K562 (cell line): Measurements from ENCODE around the gene MLN. TPM values are rescaled to one million over a fixed set of nuclear protein-coding genes. Genes with fewer than 3 reads are reported as not detected.

Experiments used
- ADNP ChIP-seq: fragments of 200-800 bp; sonication (Bioruptor generic); IDR thresholded peaks from 2 replicates; pipeline ENCODE4 v1.6.1; 2016; ENCODE audit warnings: missing genetic modification characterization, missing compliant biosample characterization
- ARHGAP35 ChIP-seq: fragments of 450-650 bp; IDR thresholded peaks from 2 replicates; pipeline ENCODE4 v1.6.1; 2018; ENCODE audit not compliant: partially characterized antibody
- CBX3 ChIP-seq, 2 experiments: IDR thresholded peaks; 1 replicate in 1 of 2; 2 replicates in 1 of 2; pipeline ENCODE4 v1.6.1; 2012; ENCODE audit warnings: inconsistent platforms in 2 of 2, low read length in 2 of 2, borderline replicate concordance in 1 of 2, control low read depth in 1 of 2
- DIDO1 ChIP-seq: fragments of 450-650 bp; IDR thresholded peaks from 2 replicates; pipeline ENCODE4 v1.6.1; 2016; ENCODE audit warnings: low read depth, missing biosample characterization, missing genetic modification characterization
- ETS1 ChIP-seq: conservative IDR thresholded peaks from 2 replicates; pipeline ENCODE4 v1.6.1; 2011; ENCODE audit warnings: low read depth, mild to moderate bottlenecking, low read length; ENCODE audit not compliant: control insufficient read depth
- ID3 ChIP-seq, 2 experiments: fragments of 250-450 bp in 1 of 2; fragments of 450-650 bp in 1 of 2; sonication (Bioruptor Pico) in 1 of 2; IDR thresholded peaks; 2 replicates each; pipeline versions ENCODE4 v1.6.1 to v1.8.0; 2016 to 2021; ENCODE audit warnings: mild to moderate bottlenecking in 2 of 2, moderate library complexity in 2 of 2, missing compliant biosample characterization in 1 of 2, missing genetic modification characterization in 1 of 2
- JUN ChIP-seq, 2 experiments: sonication (generic) in 1 of 2; formaldehyde crosslinking in 1 of 2; IDR thresholded peaks; 2 replicates each; pipeline versions ENCODE4 v1.6.1 to v1.8.0; 2012 to 2022; ENCODE audit warnings: borderline replicate concordance in 2 of 2, mild to moderate bottlenecking in 2 of 2, improper control_type of control experiment in 1 of 2, low read depth in 1 of 2, low read length in 1 of 2, missing genetic modification reagents in 1 of 2
- KDM1A ChIP-seq, 2 experiments: fragments of 450-650 bp; IDR thresholded peaks; 2 replicates each; pipeline ENCODE4 v1.6.1; 2016; ENCODE audit warnings: mild to moderate bottlenecking in 2 of 2
- KLF1 ChIP-seq: fragments of 450-650 bp; IDR thresholded peaks from 2 replicates; pipeline ENCODE4 v1.6.1; 2016; ENCODE audit warnings: missing genetic modification characterization, missing compliant biosample characterization
- PML ChIP-seq: IDR thresholded peaks from 2 replicates; pipeline ENCODE4 v1.6.1; 2012; ENCODE audit warnings: low read length, inconsistent platforms
- POLR2AphosphoS2 ChIP-seq: IDR thresholded peaks from 2 replicates; pipeline ENCODE4 v1.6.1; 2012; ENCODE audit warnings: low read length, improper control_type of control experiment
- SAP30 ChIP-seq: fragments of 200-600 bp; sonication (generic); IDR thresholded peaks from 2 replicates; pipeline ENCODE4 v1.6.1; 2012; ENCODE audit warnings: borderline replicate concordance, low read depth, mild to moderate bottlenecking, moderate library complexity, low read length, control low read depth, inconsistent platforms; ENCODE audit not compliant: insufficient read depth, poor library complexity, severe bottlenecking
- TBP ChIP-seq: optimal IDR thresholded peaks from 2 replicates; pipeline ENCODE3; 2011; ENCODE audit warnings: low read depth, low read length, improper control_type of control experiment
- ZBTB1 ChIP-seq: sonication (generic); formaldehyde crosslinking; IDR thresholded peaks from 2 replicates; pipeline ENCODE4 v1.8.1; 2023; ENCODE audit warnings: missing genetic modification reagents, low read depth, mild to moderate bottlenecking, borderline replicate concordance
- ZFP30 ChIP-seq: fragments of 250-450 bp; sonication (Bioruptor Pico); IDR thresholded peaks from 2 replicates; pipeline ENCODE4 v1.8.0; 2022; ENCODE audit warnings: moderate library complexity, mild to moderate bottlenecking, inconsistent platforms, borderline replicate concordance
- ZFX ChIP-seq: sonication (generic); formaldehyde crosslinking; IDR thresholded peaks from 2 replicates; pipeline ENCODE4 v1.8.0; 2022; ENCODE audit warnings: mild to moderate bottlenecking, missing genetic modification reagents, moderate library complexity
- ZNF436 ChIP-seq: fragments of 250-450, 450-650 bp; sonication (Bioruptor Pico); formaldehyde crosslinking; IDR thresholded peaks from 2 replicates; pipeline ENCODE4 v1.7.0; 2020; ENCODE audit warnings: mild to moderate bottlenecking
- ZNF586 ChIP-seq: fragments of 450-650 bp; formaldehyde crosslinking; conservative IDR thresholded peaks from 2 replicates; pipeline ENCODE4 v1.4.0; 2020; ENCODE audit warnings: mild to moderate bottlenecking, moderate library complexity
- ZNF778 ChIP-seq: fragments of 450-650 bp; formaldehyde crosslinking; IDR thresholded peaks from 2 replicates; pipeline ENCODE4 v1.4.0; 2020; ENCODE audit warnings: mild to moderate bottlenecking, moderate library complexity
- polyA plus RNA-seq, 8 experiments: library from polyadenylated mRNA; depleted of rRNA in 4 of 8; stranded (reverse) in 5 of 8; unstranded in 3 of 8; fragments of >200 nt; fragmentation: Nextera tagmentation in 2 of 8; fragmentation: Illumina TruSeq in 1 of 8; extraction: Ambion mirVana in 2 of 8; extraction: Trizol in 1 of 8; gene quantifications; 2 replicates each; pipeline versions ENCODE4 v1.2.1 to v1.2.3, GENCODE V29; 2011 to 2014; ENCODE audit warnings: inconsistent platforms in 1 of 8, missing spikeins in 1 of 8
- total RNA-seq, 7 experiments: library from RNA; depleted of rRNA in 6 of 7; stranded (reverse); fragments of >200 nt in 6 of 7; fragmentation: Illumina TruSeq in 2 of 7; extraction: Trizol in 2 of 7; gene quantifications; 2 replicates each; pipeline versions ENCODE4 v1.2.1 to v1.2.3, GENCODE V29; 2011 to 2021; ENCODE audit warnings: low replicate concordance in 1 of 7
- TF ChIP-seq, protein P1 (sequence below): fragments of 150-350 bp; conservative IDR thresholded peaks from 2 replicates; pipeline ENCODE4 v1.6.1; 2014; ENCODE audit warnings: low read length
- TF ChIP-seq, protein P2 (sequence below): sonication (generic); formaldehyde crosslinking; IDR thresholded peaks from 2 replicates; pipeline ENCODE4 v1.8.0; 2023; ENCODE audit warnings: mild to moderate bottlenecking, missing genetic modification reagents

The MLN gene
- total and polyA plus RNA-seq, 9 of the 15 experiments (the other 6 are each of a cell fraction or from before 2014, with no cell fraction given) = not detected

DNA sequence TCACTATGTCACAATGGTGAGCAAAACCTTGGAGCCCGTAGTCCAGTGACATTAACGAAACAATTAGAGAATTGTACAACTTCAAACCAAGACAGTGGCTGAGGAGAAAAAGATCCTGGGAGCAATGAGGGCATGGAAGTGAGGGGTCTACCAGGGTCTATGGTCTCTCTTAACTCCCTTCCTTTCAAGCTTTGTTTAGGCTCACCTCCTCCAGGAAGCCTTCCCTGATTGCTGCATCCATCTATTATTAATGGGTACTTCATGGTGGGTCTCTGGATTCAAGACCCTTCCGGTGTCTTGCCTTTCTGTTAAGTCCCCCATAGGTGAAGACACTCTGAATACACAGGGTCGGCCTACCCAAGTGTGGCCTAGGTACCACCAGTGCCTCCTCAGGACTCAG, 38.1 kb upstream of the MLN start (continued):
- TF ChIP-seq, protein P1, sequence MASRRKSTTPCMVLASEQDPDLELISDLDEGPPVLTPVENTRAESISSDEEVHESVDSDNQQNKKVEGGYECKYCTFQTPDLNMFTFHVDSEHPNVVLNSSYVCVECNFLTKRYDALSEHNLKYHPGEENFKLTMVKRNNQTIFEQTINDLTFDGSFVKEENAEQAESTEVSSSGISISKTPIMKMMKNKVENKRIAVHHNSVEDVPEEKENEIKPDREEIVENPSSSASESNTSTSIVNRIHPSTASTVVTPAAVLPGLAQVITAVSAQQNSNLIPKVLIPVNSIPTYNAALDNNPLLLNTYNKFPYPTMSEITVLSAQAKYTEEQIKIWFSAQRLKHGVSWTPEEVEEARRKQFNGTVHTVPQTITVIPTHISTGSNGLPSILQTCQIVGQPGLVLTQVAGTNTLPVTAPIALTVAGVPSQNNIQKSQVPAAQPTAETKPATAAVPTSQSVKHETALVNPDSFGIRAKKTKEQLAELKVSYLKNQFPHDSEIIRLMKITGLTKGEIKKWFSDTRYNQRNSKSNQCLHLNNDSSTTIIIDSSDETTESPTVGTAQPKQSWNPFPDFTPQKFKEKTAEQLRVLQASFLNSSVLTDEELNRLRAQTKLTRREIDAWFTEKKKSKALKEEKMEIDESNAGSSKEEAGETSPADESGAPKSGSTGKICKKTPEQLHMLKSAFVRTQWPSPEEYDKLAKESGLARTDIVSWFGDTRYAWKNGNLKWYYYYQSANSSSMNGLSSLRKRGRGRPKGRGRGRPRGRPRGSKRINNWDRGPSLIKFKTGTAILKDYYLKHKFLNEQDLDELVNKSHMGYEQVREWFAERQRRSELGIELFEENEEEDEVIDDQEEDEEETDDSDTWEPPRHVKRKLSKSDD = no peak
- TF ChIP-seq TBP (no peak), ARHGAP35 (no peak), POLR2AphosphoS2 (no peak), CBX3 (IDR thresholded peaks at IDR 0.05; ENCODE audit: borderline replicate concordance in 1 of 2, low read length in 2 of 2) (peak in 1 of 2 experiments; percentile 44; a peak in 1 of 3 replicates), ETS1 (no peak), ZNF778 (no peak), ZFP30 (CRISPR knock-in tag) (no peak), KLF1 (tag) (no peak), ZNF436 (peak; percentile 96), DIDO1 (no peak), ZNF586 (no peak), ID3 (CRISPR knock-in tag; IDR thresholded peaks at IDR 0.05) (no peak), ID3 (tag; IDR thresholded peaks at IDR 0.05) (no peak), SAP30 (no peak), ZFX (CRISPR knock-in tag) (no peak), ADNP (peak; percentile 71), JUN (IDR thresholded peaks at IDR 0.05; ENCODE audit: borderline replicate concordance, low read depth, low read length) (no peak), JUN (CRISPR knock-in tag; IDR thresholded peaks at IDR 0.05; ENCODE audit: borderline replicate concordance) (no peak), KDM1A (IDR thresholded peaks at IDR 0.05) (peak; percentile 79 to 88), ZBTB1 (CRISPR knock-in tag) (no peak), PML (no peak)
- TF ChIP-seq, protein P2, sequence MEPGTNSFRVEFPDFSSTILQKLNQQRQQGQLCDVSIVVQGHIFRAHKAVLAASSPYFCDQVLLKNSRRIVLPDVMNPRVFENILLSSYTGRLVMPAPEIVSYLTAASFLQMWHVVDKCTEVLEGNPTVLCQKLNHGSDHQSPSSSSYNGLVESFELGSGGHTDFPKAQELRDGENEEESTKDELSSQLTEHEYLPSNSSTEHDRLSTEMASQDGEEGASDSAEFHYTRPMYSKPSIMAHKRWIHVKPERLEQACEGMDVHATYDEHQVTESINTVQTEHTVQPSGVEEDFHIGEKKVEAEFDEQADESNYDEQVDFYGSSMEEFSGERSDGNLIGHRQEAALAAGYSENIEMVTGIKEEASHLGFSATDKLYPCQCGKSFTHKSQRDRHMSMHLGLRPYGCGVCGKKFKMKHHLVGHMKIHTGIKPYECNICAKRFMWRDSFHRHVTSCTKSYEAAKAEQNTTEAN (CRISPR knock-in tag) = no peak
